ENCODE data around the gene ZNF138.

DNA sequence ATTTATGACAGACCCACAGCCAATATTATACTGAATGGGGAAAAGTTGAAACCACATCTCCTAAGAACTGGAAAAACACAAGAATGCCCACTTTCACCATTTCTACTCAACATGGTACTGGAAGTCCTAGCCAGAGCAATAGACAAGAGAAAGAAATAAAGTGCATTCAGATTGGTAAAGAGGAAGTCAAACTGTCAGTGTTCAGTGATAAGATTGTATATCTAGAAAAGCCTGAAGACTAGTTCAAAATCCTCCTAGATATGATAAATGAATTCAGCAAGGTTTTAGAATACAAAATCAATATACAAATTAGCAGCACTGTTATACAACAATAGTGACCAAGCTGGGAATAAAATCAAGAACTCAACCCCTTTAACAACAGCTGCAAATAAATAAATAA lies 6.9 kb upstream of the ZNF138 start:
- TF ChIP-seq, protein P1, sequence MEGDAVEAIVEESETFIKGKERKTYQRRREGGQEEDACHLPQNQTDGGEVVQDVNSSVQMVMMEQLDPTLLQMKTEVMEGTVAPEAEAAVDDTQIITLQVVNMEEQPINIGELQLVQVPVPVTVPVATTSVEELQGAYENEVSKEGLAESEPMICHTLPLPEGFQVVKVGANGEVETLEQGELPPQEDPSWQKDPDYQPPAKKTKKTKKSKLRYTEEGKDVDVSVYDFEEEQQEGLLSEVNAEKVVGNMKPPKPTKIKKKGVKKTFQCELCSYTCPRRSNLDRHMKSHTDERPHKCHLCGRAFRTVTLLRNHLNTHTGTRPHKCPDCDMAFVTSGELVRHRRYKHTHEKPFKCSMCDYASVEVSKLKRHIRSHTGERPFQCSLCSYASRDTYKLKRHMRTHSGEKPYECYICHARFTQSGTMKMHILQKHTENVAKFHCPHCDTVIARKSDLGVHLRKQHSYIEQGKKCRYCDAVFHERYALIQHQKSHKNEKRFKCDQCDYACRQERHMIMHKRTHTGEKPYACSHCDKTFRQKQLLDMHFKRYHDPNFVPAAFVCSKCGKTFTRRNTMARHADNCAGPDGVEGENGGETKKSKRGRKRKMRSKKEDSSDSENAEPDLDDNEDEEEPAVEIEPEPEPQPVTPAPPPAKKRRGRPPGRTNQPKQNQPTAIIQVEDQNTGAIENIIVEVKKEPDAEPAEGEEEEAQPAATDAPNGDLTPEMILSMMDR (IDR thresholded peaks at IDR 0.05; ENCODE audit: control extremely low read depth in 1 of 3, insufficient read depth in 1 of 3, low read depth in 1 of 3, low read length in 3 of 3) = no peak
- TF ChIP-seq JUND (IDR thresholded peaks at IDR 0.05; ENCODE audit: low read length) (no peak), POLR2A (IDR thresholded peaks at IDR 0.05; ENCODE audit: control extremely low read depth in 1 of 2, low read depth in 2 of 2, low read length in 2 of 2) (no peak), RNF2 (IDR thresholded peaks at IDR 0.05; ENCODE audit: borderline replicate concordance, low read depth, low read length, missing control alignments, poor library complexity, severe bottlenecking) (no peak), SRF (IDR thresholded peaks at IDR 0.05; ENCODE audit: low read depth, low read length) (no peak), PHF8 (conservative IDR thresholded peaks at IDR 0.05; ENCODE audit: low read depth, low read length) (no peak), RAD21 (IDR thresholded peaks at IDR 0.05 in 1 of 2, conservative IDR thresholded peaks at IDR 0.05 in 1 of 2; ENCODE audit: low read depth in 2 of 2, low read length in 2 of 2) (no peak), YY1 (IDR thresholded peaks at IDR 0.05; ENCODE audit: low read depth, low read length) (no peak), TEAD4 (IDR thresholded peaks at IDR 0.05; ENCODE audit: low read depth, low read length) (no peak), POLR2AphosphoS5 (IDR thresholded peaks at IDR 0.05; ENCODE audit: low read depth, low read length) (no peak)
- TF ChIP-seq, protein P2, sequence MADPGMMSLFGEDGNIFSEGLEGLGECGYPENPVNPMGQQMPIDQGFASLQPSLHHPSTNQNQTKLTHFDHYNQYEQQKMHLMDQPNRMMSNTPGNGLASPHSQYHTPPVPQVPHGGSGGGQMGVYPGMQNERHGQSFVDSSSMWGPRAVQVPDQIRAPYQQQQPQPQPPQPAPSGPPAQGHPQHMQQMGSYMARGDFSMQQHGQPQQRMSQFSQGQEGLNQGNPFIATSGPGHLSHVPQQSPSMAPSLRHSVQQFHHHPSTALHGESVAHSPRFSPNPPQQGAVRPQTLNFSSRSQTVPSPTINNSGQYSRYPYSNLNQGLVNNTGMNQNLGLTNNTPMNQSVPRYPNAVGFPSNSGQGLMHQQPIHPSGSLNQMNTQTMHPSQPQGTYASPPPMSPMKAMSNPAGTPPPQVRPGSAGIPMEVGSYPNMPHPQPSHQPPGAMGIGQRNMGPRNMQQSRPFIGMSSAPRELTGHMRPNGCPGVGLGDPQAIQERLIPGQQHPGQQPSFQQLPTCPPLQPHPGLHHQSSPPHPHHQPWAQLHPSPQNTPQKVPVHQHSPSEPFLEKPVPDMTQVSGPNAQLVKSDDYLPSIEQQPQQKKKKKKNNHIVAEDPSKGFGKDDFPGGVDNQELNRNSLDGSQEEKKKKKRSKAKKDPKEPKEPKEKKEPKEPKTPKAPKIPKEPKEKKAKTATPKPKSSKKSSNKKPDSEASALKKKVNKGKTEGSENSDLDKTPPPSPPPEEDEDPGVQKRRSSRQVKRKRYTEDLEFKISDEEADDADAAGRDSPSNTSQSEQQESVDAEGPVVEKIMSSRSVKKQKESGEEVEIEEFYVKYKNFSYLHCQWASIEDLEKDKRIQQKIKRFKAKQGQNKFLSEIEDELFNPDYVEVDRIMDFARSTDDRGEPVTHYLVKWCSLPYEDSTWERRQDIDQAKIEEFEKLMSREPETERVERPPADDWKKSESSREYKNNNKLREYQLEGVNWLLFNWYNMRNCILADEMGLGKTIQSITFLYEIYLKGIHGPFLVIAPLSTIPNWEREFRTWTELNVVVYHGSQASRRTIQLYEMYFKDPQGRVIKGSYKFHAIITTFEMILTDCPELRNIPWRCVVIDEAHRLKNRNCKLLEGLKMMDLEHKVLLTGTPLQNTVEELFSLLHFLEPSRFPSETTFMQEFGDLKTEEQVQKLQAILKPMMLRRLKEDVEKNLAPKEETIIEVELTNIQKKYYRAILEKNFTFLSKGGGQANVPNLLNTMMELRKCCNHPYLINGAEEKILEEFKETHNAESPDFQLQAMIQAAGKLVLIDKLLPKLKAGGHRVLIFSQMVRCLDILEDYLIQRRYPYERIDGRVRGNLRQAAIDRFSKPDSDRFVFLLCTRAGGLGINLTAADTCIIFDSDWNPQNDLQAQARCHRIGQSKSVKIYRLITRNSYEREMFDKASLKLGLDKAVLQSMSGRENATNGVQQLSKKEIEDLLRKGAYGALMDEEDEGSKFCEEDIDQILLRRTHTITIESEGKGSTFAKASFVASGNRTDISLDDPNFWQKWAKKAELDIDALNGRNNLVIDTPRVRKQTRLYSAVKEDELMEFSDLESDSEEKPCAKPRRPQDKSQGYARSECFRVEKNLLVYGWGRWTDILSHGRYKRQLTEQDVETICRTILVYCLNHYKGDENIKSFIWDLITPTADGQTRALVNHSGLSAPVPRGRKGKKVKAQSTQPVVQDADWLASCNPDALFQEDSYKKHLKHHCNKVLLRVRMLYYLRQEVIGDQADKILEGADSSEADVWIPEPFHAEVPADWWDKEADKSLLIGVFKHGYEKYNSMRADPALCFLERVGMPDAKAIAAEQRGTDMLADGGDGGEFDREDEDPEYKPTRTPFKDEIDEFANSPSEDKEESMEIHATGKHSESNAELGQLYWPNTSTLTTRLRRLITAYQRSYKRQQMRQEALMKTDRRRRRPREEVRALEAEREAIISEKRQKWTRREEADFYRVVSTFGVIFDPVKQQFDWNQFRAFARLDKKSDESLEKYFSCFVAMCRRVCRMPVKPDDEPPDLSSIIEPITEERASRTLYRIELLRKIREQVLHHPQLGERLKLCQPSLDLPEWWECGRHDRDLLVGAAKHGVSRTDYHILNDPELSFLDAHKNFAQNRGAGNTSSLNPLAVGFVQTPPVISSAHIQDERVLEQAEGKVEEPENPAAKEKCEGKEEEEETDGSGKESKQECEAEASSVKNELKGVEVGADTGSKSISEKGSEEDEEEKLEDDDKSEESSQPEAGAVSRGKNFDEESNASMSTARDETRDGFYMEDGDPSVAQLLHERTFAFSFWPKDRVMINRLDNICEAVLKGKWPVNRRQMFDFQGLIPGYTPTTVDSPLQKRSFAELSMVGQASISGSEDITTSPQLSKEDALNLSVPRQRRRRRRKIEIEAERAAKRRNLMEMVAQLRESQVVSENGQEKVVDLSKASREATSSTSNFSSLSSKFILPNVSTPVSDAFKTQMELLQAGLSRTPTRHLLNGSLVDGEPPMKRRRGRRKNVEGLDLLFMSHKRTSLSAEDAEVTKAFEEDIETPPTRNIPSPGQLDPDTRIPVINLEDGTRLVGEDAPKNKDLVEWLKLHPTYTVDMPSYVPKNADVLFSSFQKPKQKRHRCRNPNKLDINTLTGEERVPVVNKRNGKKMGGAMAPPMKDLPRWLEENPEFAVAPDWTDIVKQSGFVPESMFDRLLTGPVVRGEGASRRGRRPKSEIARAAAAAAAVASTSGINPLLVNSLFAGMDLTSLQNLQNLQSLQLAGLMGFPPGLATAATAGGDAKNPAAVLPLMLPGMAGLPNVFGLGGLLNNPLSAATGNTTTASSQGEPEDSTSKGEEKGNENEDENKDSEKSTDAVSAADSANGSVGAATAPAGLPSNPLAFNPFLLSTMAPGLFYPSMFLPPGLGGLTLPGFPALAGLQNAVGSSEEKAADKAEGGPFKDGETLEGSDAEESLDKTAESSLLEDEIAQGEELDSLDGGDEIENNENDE (IDR thresholded peaks at IDR 0.05; ENCODE audit: insufficient replicate concordance, low read length) = no peak
- TF ChIP-seq, protein P3, sequence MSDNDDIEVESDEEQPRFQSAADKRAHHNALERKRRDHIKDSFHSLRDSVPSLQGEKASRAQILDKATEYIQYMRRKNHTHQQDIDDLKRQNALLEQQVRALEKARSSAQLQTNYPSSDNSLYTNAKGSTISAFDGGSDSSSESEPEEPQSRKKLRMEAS (IDR thresholded peaks at IDR 0.05) = no peak
